Gastroesophageal sphincter (tissue), 4 donors: Measurements from ENCODE around the gene CCDC33. TPM values are rescaled to one million over a fixed set of nuclear protein-coding genes. Genes with fewer than 3 reads are reported as not detected.

Experiments
- ATAC-seq: fragments of 150-250 bp; one replicate; pipeline ENCODE4 v1.9.1; 2016; ENCODE audit warnings: mild to moderate bottlenecking, moderate library complexity
- H3K27ac ChIP-seq, 4 donors: fragments of 200-600 bp; sonication (generic) in 3 of 4; 1 replicate in 3 of 4; 2 replicates in 1 of 4; pipeline ENCODE4 v1.5.1; 2016 to 2019
- H3K27me3 ChIP-seq: fragments of 200-600 bp; sonication (generic); one replicate; pipeline ENCODE4 v1.5.1; 2019
- H3K36me3 ChIP-seq, 2 donors: fragments of 200-600 bp; sonication (generic); one replicate each; pipeline ENCODE4 v1.5.1; 2019; ENCODE audit warnings: control low read depth in 1 of 2
- H3K4me1 ChIP-seq, 3 donors: fragments of 200-600 bp; sonication (generic); 1 replicate in 2 of 3; 2 replicates in 1 of 3; pipeline ENCODE4 v1.5.1; 2016 to 2019; ENCODE audit warnings: control low read depth in 2 of 3
- H3K4me3 ChIP-seq, 2 donors: fragments of 200-600 bp; sonication (generic); one replicate each; pipeline ENCODE4 v1.5.1; 2019; ENCODE audit warnings: mild to moderate bottlenecking in 1 of 2, moderate library complexity in 1 of 2
- H3K9me3 ChIP-seq, 3 donors: fragments of 200-600 bp; sonication (generic); one replicate each; pipeline ENCODE4 v1.5.1; 2017 to 2019; ENCODE audit warnings: control low read depth in 2 of 3
- EP300 ChIP-seq: sonication (generic); formaldehyde crosslinking; IDR thresholded peaks from one replicate; pipeline ENCODE4 v1.6.1; 2017; ENCODE audit warnings: antibody characterized with exemption, mild to moderate bottlenecking
- POLR2A ChIP-seq, 2 donors: fragments of 450-650 bp; IDR thresholded peaks; one replicate each; pipeline ENCODE4 v1.6.1; 2017; ENCODE audit warnings: antibody characterized with exemption in 2 of 2, mild to moderate bottlenecking in 2 of 2, moderate library complexity in 1 of 2
- POLR2AphosphoS5 ChIP-seq: sonication (generic); formaldehyde crosslinking; IDR thresholded peaks from one replicate; pipeline ENCODE4 v1.6.1; 2017; ENCODE audit warnings: antibody characterized with exemption
- WGBS, 2 donors: methylation state at CpG; one replicate each; pipeline ENCODE4 v1.1.5; 2018; ENCODE audit warnings: low coverage in 1 of 2; 5-methylcytosine and 5-hydroxymethylcytosine counted together
- total RNA-seq, 4 donors: library from RNA; depleted of rRNA; stranded (reverse); fragments of >200 nt; gene quantifications; one replicate each; pipeline ENCODE4 v1.1.0, GENCODE V29; 2016
- TF ChIP-seq, protein P1 (sequence below), 4 experiments: fragments of 200-600 bp in 2 of 4; fragments of 450-650 bp in 2 of 4; sonication (generic) in 1 of 4; IDR thresholded peaks; one replicate each; pipeline ENCODE4 v1.5.1; 2017 to 2019; ENCODE audit warnings: antibody characterized with exemption in 4 of 4, mild to moderate bottlenecking in 2 of 4, moderate library complexity in 2 of 4

The CCDC33 gene
- total RNA-seq, 4 donors from 2014 or later: not detected

DNA sequence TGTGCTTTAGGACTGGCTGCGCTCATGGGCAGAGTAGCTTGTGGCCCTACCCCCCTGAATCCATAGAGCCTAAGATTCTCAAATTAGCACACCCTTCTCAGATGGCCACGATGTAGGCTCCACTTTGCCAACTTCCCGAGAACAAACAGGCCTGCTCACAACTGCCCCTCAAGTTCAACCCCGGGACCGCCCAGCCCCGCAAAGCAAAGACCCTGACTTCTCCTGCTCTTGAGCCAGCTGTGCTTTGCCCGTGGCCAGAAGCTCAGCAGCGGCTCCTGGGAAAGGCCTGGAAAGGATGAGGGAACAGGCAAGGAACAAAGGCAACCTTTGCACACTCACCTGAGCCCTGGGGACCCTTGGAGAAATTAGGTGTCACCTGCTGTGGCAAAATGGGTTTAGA lies 99.3 kb downstream of the CCDC33 start:
- H3K9me3 ChIP-seq: no peaks in the 10 kb centered on the region
- no peak for ATAC-seq
- no peak overlapping the region for H3K4me3 ChIP-seq
- peaks cover 3% of the 10 kb centered on the region for H3K27me3 ChIP-seq
- TF ChIP-seq EP300 (no peak), POLR2AphosphoS5 (no peak), POLR2A (IDR thresholded peaks at IDR 0.05) (no peak)
- TF ChIP-seq, protein P1, sequence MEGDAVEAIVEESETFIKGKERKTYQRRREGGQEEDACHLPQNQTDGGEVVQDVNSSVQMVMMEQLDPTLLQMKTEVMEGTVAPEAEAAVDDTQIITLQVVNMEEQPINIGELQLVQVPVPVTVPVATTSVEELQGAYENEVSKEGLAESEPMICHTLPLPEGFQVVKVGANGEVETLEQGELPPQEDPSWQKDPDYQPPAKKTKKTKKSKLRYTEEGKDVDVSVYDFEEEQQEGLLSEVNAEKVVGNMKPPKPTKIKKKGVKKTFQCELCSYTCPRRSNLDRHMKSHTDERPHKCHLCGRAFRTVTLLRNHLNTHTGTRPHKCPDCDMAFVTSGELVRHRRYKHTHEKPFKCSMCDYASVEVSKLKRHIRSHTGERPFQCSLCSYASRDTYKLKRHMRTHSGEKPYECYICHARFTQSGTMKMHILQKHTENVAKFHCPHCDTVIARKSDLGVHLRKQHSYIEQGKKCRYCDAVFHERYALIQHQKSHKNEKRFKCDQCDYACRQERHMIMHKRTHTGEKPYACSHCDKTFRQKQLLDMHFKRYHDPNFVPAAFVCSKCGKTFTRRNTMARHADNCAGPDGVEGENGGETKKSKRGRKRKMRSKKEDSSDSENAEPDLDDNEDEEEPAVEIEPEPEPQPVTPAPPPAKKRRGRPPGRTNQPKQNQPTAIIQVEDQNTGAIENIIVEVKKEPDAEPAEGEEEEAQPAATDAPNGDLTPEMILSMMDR (IDR thresholded peaks at IDR 0.05): no peak
- H3K27ac ChIP-seq: no peak overlapping the region
- no peaks in the 10 kb centered on the region for H3K4me1 ChIP-seq
- WGBS, 2 donors: 80% methylated on average over 1 of the region's 8 CpGs; no CpG with 5 or more reads in 1 of the 2 donors
- H3K36me3 ChIP-seq: no peaks in the 10 kb centered on the region

DNA sequence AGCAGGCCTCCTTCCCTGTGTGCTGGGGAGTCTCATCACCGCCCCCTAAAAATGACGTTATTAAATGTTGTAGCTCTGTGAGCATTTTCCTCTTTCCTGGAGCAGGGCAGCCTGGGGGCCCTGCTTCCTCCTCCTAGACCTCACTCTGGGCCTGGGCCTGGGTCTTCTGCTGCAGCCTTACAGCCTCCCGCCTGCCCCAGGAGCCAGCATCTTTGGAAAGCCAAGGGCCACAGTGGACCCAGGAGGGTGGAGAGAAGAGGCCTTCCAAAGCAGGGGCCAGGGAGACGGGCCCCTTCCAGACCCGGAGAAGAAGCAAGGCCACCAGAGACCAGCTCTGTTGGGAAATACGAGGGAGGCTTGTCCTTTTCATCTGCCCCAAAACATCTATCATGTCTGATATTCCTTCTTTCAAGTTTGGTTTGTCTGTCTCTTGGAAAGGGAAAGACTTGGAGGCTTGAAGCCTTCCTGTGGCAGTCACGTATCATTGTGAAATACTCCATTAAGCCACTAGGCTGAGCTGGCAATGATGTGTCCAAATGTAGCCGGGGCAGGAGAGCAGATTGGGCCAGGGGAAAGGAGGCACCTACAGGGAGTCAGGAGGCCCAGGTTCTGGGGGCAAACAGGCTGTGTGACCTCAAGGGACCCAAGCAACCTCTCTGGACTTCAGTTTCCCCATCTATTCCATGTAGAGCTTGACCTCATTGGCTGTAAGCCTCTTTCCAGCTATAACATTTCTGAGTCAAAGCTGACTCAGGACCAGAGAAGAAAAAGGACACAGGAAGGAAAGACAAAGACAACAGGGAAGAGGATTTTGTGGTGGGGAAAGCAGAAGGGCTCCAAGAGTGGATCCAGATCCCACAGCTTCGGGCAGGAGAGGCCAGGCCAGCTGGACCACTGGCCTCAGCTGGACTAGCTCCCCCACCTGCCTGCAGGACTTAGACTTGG lies 100.2 kb downstream of the CCDC33 start:
- 93 to 95% methylated on average over 2 to 4 of the region's 9 CpGs for WGBS, 2 donors
- Histone ChIP-seq H3K9me3 (no peaks in the 10 kb centered on the region), H3K4me1 (no peaks in the 10 kb centered on the region), H3K36me3 (no peaks in the 10 kb centered on the region), H3K27ac (no peak overlapping the region), H3K4me3 (no peak overlapping the region), H3K27me3 (peaks cover 3% of the 10 kb centered on the region)
- ATAC-seq: peak; percentile 23
- TF ChIP-seq EP300 (no peak), POLR2AphosphoS5 (no peak), POLR2A (IDR thresholded peaks at IDR 0.05) (no peak)
- TF ChIP-seq, protein P1 (IDR thresholded peaks at IDR 0.05): no peak

DNA sequence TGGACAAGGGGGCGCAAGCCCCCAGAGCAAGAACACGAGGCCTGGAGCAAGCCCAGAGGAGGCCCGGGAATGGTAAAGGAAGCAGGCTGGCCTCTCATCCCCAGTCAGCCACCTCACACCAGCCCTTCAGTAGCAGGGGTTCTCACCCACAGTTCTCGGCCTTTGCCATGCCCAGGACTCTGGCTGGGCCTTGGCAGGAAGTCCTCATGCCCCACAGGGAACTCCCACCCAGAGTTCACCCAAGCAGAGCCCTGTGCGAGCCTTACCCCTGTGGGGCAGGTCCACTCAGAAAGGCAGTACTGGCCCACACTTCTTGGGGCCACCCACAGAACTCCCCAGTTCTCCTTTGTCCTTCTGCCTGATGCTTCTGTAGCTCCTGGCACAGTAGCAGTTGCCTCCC lies 101.0 kb downstream of the CCDC33 start:
- no peak overlapping the region for H3K27ac ChIP-seq
- 80% methylated on average over 1 to 2 of the region's 5 CpGs for WGBS, 2 donors
- ATAC-seq: no peak
- no peak overlapping the region for H3K4me3 ChIP-seq
- H3K9me3 ChIP-seq: no peaks in the 10 kb centered on the region
- no peak for TF ChIP-seq POLR2A (IDR thresholded peaks at IDR 0.05)
- TF ChIP-seq, protein P1 (IDR thresholded peaks at IDR 0.05): no peak
- no peak for TF ChIP-seq POLR2AphosphoS5
- TF ChIP-seq EP300: no peak
- H3K4me1 ChIP-seq: no peaks in the 10 kb centered on the region
- H3K27me3 ChIP-seq: peaks cover 3% of the 10 kb centered on the region
- H3K36me3 ChIP-seq: no peaks in the 10 kb centered on the region

DNA sequence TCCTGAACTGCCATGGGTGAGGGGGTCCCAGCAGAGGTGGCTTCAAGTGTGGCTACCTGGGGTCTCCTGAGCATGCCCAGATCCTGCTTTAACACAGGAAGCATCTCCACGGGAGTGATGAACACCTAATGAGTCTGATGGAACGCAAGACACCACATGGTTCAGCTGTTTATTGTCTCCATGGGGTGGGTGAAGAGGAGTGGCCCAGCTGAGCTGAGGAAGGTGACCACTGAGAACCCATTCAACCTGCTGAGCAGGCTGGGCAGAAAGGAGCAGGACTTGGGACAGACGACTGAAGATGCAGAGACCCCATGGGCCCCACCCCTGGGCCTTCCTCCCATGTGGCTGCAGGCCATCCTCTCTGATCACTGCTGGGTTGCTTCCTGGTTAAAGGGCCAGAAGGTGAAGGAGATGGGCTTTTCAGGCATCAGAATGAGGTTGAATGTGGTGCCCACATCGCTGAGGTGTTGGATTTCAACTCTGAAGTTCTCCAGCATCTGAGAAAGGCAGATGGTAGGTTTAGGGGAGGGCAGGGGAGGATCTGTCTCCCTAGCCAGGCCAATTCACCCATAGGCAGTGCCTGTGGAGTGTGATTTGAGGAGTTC lies 101.6 kb downstream of the CCDC33 start:
- Histone ChIP-seq H3K36me3 (no peaks in the 10 kb centered on the region), H3K9me3 (no peaks in the 10 kb centered on the region), H3K4me3 (no peak overlapping the region), H3K4me1 (no peaks in the 10 kb centered on the region), H3K27me3 (peaks cover 3% of the 10 kb centered on the region), H3K27ac (no peak overlapping the region)
- TF ChIP-seq, protein P1 (IDR thresholded peaks at IDR 0.05): no peak
- TF ChIP-seq POLR2AphosphoS5: no peak
- TF ChIP-seq EP300: no peak
- TF ChIP-seq POLR2A (IDR thresholded peaks at IDR 0.05): no peak
- WGBS, 2 donors: 54 to 83% methylated on average over 1 to 3 of the region's 4 CpGs
- no peak for ATAC-seq
